Upper lobe of left lung (tissue), 6 donors: ENCODE data around the gene PKHD1. TPM values are rescaled to one million over a fixed set of nuclear protein-coding genes. Genes with fewer than 3 reads are reported as not detected.

ENCODE experiments used
- ATAC-seq, 2 donors: fragments of 200-7000 bp; cut with Tn5 transposase; one replicate each; pipeline ENCODE4 v1.9.1; 2022; ENCODE audit warnings: mild to moderate bottlenecking in 2 of 2, moderate library complexity in 2 of 2; ENCODE audit not compliant: low FRiP score in 2 of 2
- DNase-seq, 2 donors: peaks; one replicate each; pipeline ENCODE4 v3.0.0-alpha.2; 2019 to 2020
- H3K27ac ChIP-seq, 4 donors: fragments of 200-600 bp; sonication (generic); one replicate each; pipeline ENCODE4 v1.5.1; 2016 to 2019
- H3K27me3 ChIP-seq, 4 donors: fragments of 200-600 bp; sonication (generic); one replicate each; pipeline ENCODE4 v1.5.1; 2017 to 2019
- H3K36me3 ChIP-seq, 4 donors: fragments of 200-600 bp; sonication (generic); one replicate each; pipeline ENCODE4 v1.5.1; 2016 to 2019
- H3K4me1 ChIP-seq, 4 donors: fragments of 200-600 bp; sonication (generic); one replicate each; pipeline ENCODE4 v1.5.1; 2018 to 2019
- H3K4me3 ChIP-seq, 4 donors: fragments of 200-600 bp; sonication (generic); one replicate each; pipeline ENCODE4 v1.5.1; 2017 to 2019; ENCODE audit warnings: mild to moderate bottlenecking in 2 of 4, moderate library complexity in 1 of 4
- H3K9me3 ChIP-seq, 4 donors: fragments of 200-600 bp; sonication (generic); one replicate each; pipeline ENCODE4 v1.5.1; 2018 to 2019
- CTCF ChIP-seq, 6 experiments: fragments of 450-650 bp in 4 of 6; fragments of 200-600 bp in 2 of 6; sonication (generic) in 2 of 6; IDR thresholded peaks; one replicate each; pipeline ENCODE4 v1.5.1; 2016 to 2019; ENCODE audit warnings: antibody characterized with exemption in 6 of 6
- EP300 ChIP-seq, 4 donors: sonication (generic); formaldehyde crosslinking; IDR thresholded peaks; one replicate each; pipeline ENCODE4 v1.5.1; 2017; ENCODE audit warnings: antibody characterized with exemption in 4 of 4, control low read depth in 2 of 4
- POLR2A ChIP-seq, 4 donors: fragments of 450-650 bp; IDR thresholded peaks; one replicate each; pipeline ENCODE4 v1.5.1; 2016 to 2017; ENCODE audit warnings: antibody characterized with exemption in 4 of 4, mild to moderate bottlenecking in 2 of 4
- POLR2AphosphoS5 ChIP-seq, 2 donors: sonication (generic); formaldehyde crosslinking; IDR thresholded peaks; one replicate each; pipeline ENCODE4 v1.5.1; 2017; ENCODE audit warnings: antibody characterized with exemption in 2 of 2
- WGBS, 2 donors: methylation state at CpG; one replicate each; pipeline ENCODE4 v1.1.5; 2017 to 2018; 5-methylcytosine and 5-hydroxymethylcytosine counted together
- total RNA-seq, 6 donors: library from RNA; depleted of rRNA in 4 of 6; stranded (reverse); fragments of >200 nt in 4 of 6; gene quantifications; one replicate each; pipeline versions ENCODE4 v1.1.0 to v1.2.1, GENCODE V29; 2016 to 2021
- donor health status: DM: no; HTN: no; CAD: no; lungs with moderate emphysema.
- donor health status: DM: no; HTN: yes; CAD: no; lungs with severe emphysema.

PKHD1 gene
- total RNA-seq, 6 donors from 2014 or later: 0.10 to 1.0 (median 0.34) TPM

- Histone ChIP-seq H3K36me3 (no peaks in the 10 kb centered on the region), H3K9me3 (no peaks in the 10 kb centered on the region), H3K27ac (no peak overlapping the region), H3K4me3 (no peak overlapping the region), H3K27me3 (no peaks in the 10 kb centered on the region), H3K4me1 (no peaks in the 10 kb centered on the region)
- no peak for ATAC-seq
- TF ChIP-seq POLR2A (IDR thresholded peaks at IDR 0.05) (no peak), CTCF (IDR thresholded peaks at IDR 0.05) (no peak)
- 30 to 36% methylated on average over 2 of the region's 2 CpGs for WGBS, 2 donors
- no peak for DNase-seq
These were observed 199.6 kb downstream of the PKHD1 start for GRCh38 chr6:51887859-51888258.

- no peaks in the 10 kb centered on the region for H3K4me1 ChIP-seq
These were observed 201.5 kb downstream of the PKHD1 start for GRCh38 chr6:51885957-51886356.

GRCh38 chr6:51868591-51869355 is 218.6 kb downstream of the PKHD1 start:
- TF ChIP-seq POLR2AphosphoS5 (IDR thresholded peaks at IDR 0.05) (no peak), CTCF (IDR thresholded peaks at IDR 0.05) (no peak), EP300 (IDR thresholded peaks at IDR 0.05) (no peak), POLR2A (IDR thresholded peaks at IDR 0.05) (no peak)
- DNase-seq: no peak
- Histone ChIP-seq H3K27me3 (no peaks in the 10 kb centered on the region), H3K27ac (no peak overlapping the region), H3K9me3 (no peaks in the 10 kb centered on the region), H3K4me1 (no peaks in the 10 kb centered on the region), H3K36me3 (no peaks in the 10 kb centered on the region), H3K4me3 (no peak overlapping the region)
- no peak for ATAC-seq

More at GRCh38 chr6:51885957-51886356, 201.5 kb downstream of the PKHD1 start:
- no peaks in the 10 kb centered on the region for H3K36me3 ChIP-seq
- H3K27ac ChIP-seq: no peak overlapping the region
- no peak overlapping the region for H3K4me3 ChIP-seq
- ATAC-seq (no peak), DNase-seq (no peak)
- TF ChIP-seq POLR2AphosphoS5 (IDR thresholded peaks at IDR 0.05): no peak
- no peak for TF ChIP-seq CTCF (IDR thresholded peaks at IDR 0.05)
- no peaks in the 10 kb centered on the region for H3K27me3 ChIP-seq
- 62 to 71% methylated on average over 2 of the region's 2 CpGs for WGBS, 2 donors
- H3K9me3 ChIP-seq: no peaks in the 10 kb centered on the region

GRCh38 chr6:51866867-51867266 is 220.5 kb downstream of the PKHD1 start:
- Histone ChIP-seq H3K4me1 (no peaks in the 10 kb centered on the region), H3K4me3 (no peak overlapping the region), H3K27ac (no peak overlapping the region), H3K27me3 (no peaks in the 10 kb centered on the region), H3K9me3 (no peaks in the 10 kb centered on the region), H3K36me3 (no peaks in the 10 kb centered on the region)
- no peak for ATAC-seq
- WGBS, 2 donors: 33 to 34% methylated on average over 2 of the region's 2 CpGs
- no peak for DNase-seq
- TF ChIP-seq POLR2AphosphoS5 (IDR thresholded peaks at IDR 0.05): no peak
- TF ChIP-seq EP300 (IDR thresholded peaks at IDR 0.05): no peak
- TF ChIP-seq POLR2A (IDR thresholded peaks at IDR 0.05): no peak
- TF ChIP-seq CTCF (IDR thresholded peaks at IDR 0.05): no peak

- Histone ChIP-seq H3K9me3 (no peaks in the 10 kb centered on the region), H3K36me3 (no peaks in the 10 kb centered on the region), H3K27me3 (no peaks in the 10 kb centered on the region), H3K4me3 (no peak overlapping the region), H3K4me1 (no peaks in the 10 kb centered on the region), H3K27ac (no peak overlapping the region)
- ATAC-seq: no peak
- 57 to 64% methylated on average over 1 of the region's 1 CpG for WGBS, 2 donors
- TF ChIP-seq EP300 (IDR thresholded peaks at IDR 0.05): no peak
- TF ChIP-seq CTCF (IDR thresholded peaks at IDR 0.05): no peak
- TF ChIP-seq POLR2AphosphoS5 (IDR thresholded peaks at IDR 0.05): no peak
- TF ChIP-seq POLR2A (IDR thresholded peaks at IDR 0.05): no peak
- no peak for DNase-seq
These were observed 221.4 kb downstream of the PKHD1 start for GRCh38 chr6:51865996-51866395.
